ENCODE measurements around the gene SEPTIN10. TPM values are rescaled to one million over a fixed set of nuclear protein-coding genes. Genes with fewer than 3 reads are reported as not detected.

Gene SEPTIN10
- total RNA-seq, 4 donors from 2014 or later = 104 to 160 (median 118) TPM

GRCh38 chr2:109527846-109528705 lies 85.7 kb downstream of the SEPTIN10 start:
- WGBS, 2 donors = 91% methylated on average over 16 of the region's 16 CpGs
- Histone ChIP-seq H3K4me1 (peaks cover 0 to 18% (median 0%) of the 10 kb centered on the region in 4 donors), H3K27ac (no peak overlapping the region), H3K9me3 (no peaks in the 10 kb centered on the region), H3K36me3 (no peaks in the 10 kb centered on the region), H3K27me3 (no peaks in the 10 kb centered on the region), H3K4me3 (no peak overlapping the region)
- TF ChIP-seq EP300 (IDR thresholded peaks at IDR 0.05) (no peak), POLR2A (IDR thresholded peaks at IDR 0.05) (no peak), CTCF (IDR thresholded peaks at IDR 0.05) (no peak)
- no peak for DNase-seq (ENCODE audit: low spot score in 2 of 2)

- 92% methylated on average over 6 of the region's 6 CpGs for WGBS, 2 donors
- Histone ChIP-seq H3K27ac (no peak overlapping the region), H3K36me3 (no peaks in the 10 kb centered on the region), H3K27me3 (no peaks in the 10 kb centered on the region), H3K4me1 (peaks cover 0 to 18% (median 0%) of the 10 kb centered on the region in 4 donors), H3K9me3 (no peaks in the 10 kb centered on the region), H3K4me3 (no peak overlapping the region)
- no peak for DNase-seq (ENCODE audit: low spot score in 2 of 2)
- TF ChIP-seq POLR2A (IDR thresholded peaks at IDR 0.05) (no peak), CTCF (IDR thresholded peaks at IDR 0.05) (no peak), EP300 (IDR thresholded peaks at IDR 0.05) (no peak)
Observed at GRCh38 chr2:109527079-109527478, 86.7 kb downstream of the SEPTIN10 start.

GRCh38 chr2:109526442-109526970 lies 87.3 kb downstream of the SEPTIN10 start:
- no peak for DNase-seq (ENCODE audit: low spot score in 2 of 2)
- no peaks in the 10 kb centered on the region for H3K36me3 ChIP-seq
- no peak overlapping the region for H3K4me3 ChIP-seq
- peaks cover 0 to 18% (median 0%) of the 10 kb centered on the region in 4 donors for H3K4me1 ChIP-seq
- H3K27ac ChIP-seq = no peak overlapping the region
- no peaks in the 10 kb centered on the region for H3K9me3 ChIP-seq
- no peaks in the 10 kb centered on the region for H3K27me3 ChIP-seq
- TF ChIP-seq EP300 (IDR thresholded peaks at IDR 0.05) (no peak), POLR2A (IDR thresholded peaks at IDR 0.05) (no peak), CTCF (IDR thresholded peaks at IDR 0.05) (no peak)
- WGBS, 2 donors = 89 to 90% methylated on average over 11 of the region's 11 CpGs

GRCh38 chr2:109525836-109526235 lies 87.9 kb downstream of the SEPTIN10 start:
- H3K9me3 ChIP-seq = no peaks in the 10 kb centered on the region
- TF ChIP-seq POLR2A (IDR thresholded peaks at IDR 0.05) = no peak
- no peak for TF ChIP-seq EP300 (IDR thresholded peaks at IDR 0.05)
- no peak for TF ChIP-seq CTCF (IDR thresholded peaks at IDR 0.05)
- no peak for DNase-seq (ENCODE audit: low spot score in 2 of 2)
- no peaks in the 10 kb centered on the region for H3K27me3 ChIP-seq
- H3K27ac ChIP-seq = no peak overlapping the region
- peaks cover 0 to 18% (median 0%) of the 10 kb centered on the region in 4 donors for H3K4me1 ChIP-seq
- H3K36me3 ChIP-seq = no peaks in the 10 kb centered on the region
- WGBS, 2 donors = 53 to 70% methylated on average over 4 of the region's 4 CpGs
- H3K4me3 ChIP-seq = no peak overlapping the region

Measured in tibial nerve (tissue), 4 donors.